Naive B cell (primary cell): ENCODE measurements around the gene FAHD2A. TPM values are rescaled to one million over a fixed set of nuclear protein-coding genes. Genes with fewer than 3 reads are reported as not detected.

Experiments
- ATAC-seq, 2 donors: fragments of 150-1000 bp; cut with Tn5 transposase; 2 replicates each; pipeline ENCODE4 v1.10.0; 2021; ENCODE audit warnings: low read depth in 2 of 2, mild to moderate bottlenecking in 2 of 2, moderate library complexity in 2 of 2
- DNase-seq: peaks from one replicate; pipeline ENCODE4 v3.0.0; 2022
- H3K27ac Mint-ChIP-seq, 6 donors: one replicate each; pipeline ENCODE4 v1.8.0; 2020 to 2022; ENCODE audit warnings: mild to moderate bottlenecking in 6 of 6, mixed read lengths in 6 of 6, moderate library complexity in 5 of 6, inconsistent platforms in 2 of 6
- H3K27me3 Mint-ChIP-seq, 3 donors: one replicate each; pipeline ENCODE4 v1.8.0; 2021 to 2022; ENCODE audit warnings: mixed read lengths in 3 of 3, mild to moderate bottlenecking in 1 of 3
- H3K36me3 Mint-ChIP-seq, 2 donors: one replicate each; pipeline ENCODE4 v1.8.0; 2020 to 2022; ENCODE audit warnings: mixed read lengths in 2 of 2, inconsistent platforms in 1 of 2, mild to moderate bottlenecking in 1 of 2
- H3K4me1 Mint-ChIP-seq, 3 donors: one replicate each; pipeline ENCODE4 v1.8.0; 2020 to 2022; ENCODE audit warnings: mixed read lengths in 3 of 3, inconsistent platforms in 1 of 3, mild to moderate bottlenecking in 1 of 3, moderate library complexity in 1 of 3
- H3K4me3 Mint-ChIP-seq, 8 donors: one replicate each; pipeline ENCODE4 v1.8.0; 2020 to 2022; ENCODE audit warnings: mild to moderate bottlenecking in 8 of 8, mixed read lengths in 8 of 8, moderate library complexity in 8 of 8, inconsistent platforms in 2 of 8
- H3K9me3 Mint-ChIP-seq, 7 donors: one replicate each; pipeline ENCODE4 v1.8.0; 2020 to 2022; ENCODE audit warnings: mixed read lengths in 7 of 7, mild to moderate bottlenecking in 5 of 7, inconsistent platforms in 2 of 7, moderate library complexity in 1 of 7
- polyA plus RNA-seq, 6 donors: library from polyadenylated mRNA; unstranded; fragments of 300-500 nt; fragmentation: Illumina TruSeq; gene quantifications; one replicate each; pipeline ENCODE4 v1.2.3, GENCODE V29; 2021; ENCODE audit warnings: low read depth in 6 of 6

Gene FAHD2A
- polyA plus RNA-seq, 6 donors from 2014 or later, result 6.7 to 29.3 (median 11.1) TPM

GRCh38 chr2:95380280-95380679, 22.2 kb upstream of the FAHD2A start:
- Mint-ChIP-seq H3K9me3 (no peaks in the 10 kb centered on the region), H3K36me3 (no peaks in the 10 kb centered on the region), H3K4me1 (peaks cover 0 to 4% (median 0%) of the 10 kb centered on the region in 3 donors), H3K4me3 (no peak overlapping the region), H3K27ac (peak overlapping the region in 1 of 6 donors; percentile 43), H3K27me3 (peaks cover 8 to 34% (median 22%) of the 10 kb centered on the region in 3 donors)
- DNase-seq (no peak), ATAC-seq (no peak)

GRCh38 chr2:95380731-95381130, 21.8 kb upstream of the FAHD2A start:
- no peak for ATAC-seq
- Mint-ChIP-seq H3K36me3 (no peaks in the 10 kb centered on the region), H3K4me1 (peaks cover 0 to 4% (median 0%) of the 10 kb centered on the region in 3 donors), H3K9me3 (no peaks in the 10 kb centered on the region), H3K27ac (no peak overlapping the region), H3K4me3 (no peak overlapping the region), H3K27me3 (peaks cover 8 to 34% (median 20%) of the 10 kb centered on the region in 3 donors)
- DNase-seq, result no peak

- peaks cover 0 to 4% (median 0%) of the 10 kb centered on the region in 3 donors for H3K4me1 Mint-ChIP-seq
- no peak for ATAC-seq
- peaks cover 10 to 33% (median 20%) of the 10 kb centered on the region in 3 donors for H3K27me3 Mint-ChIP-seq
- H3K4me3 Mint-ChIP-seq, result no peak overlapping the region
- no peaks in the 10 kb centered on the region for H3K36me3 Mint-ChIP-seq
- peak overlapping the region in 1 of 6 donors; percentile 80 for H3K27ac Mint-ChIP-seq
- no peak for DNase-seq
- H3K9me3 Mint-ChIP-seq, result no peaks in the 10 kb centered on the region
Observed at GRCh38 chr2:95381212-95382191, 21.0 kb upstream of the FAHD2A start.

GRCh38 chr2:95382192-95382591, 20.3 kb upstream of the FAHD2A start:
- H3K36me3 Mint-ChIP-seq, result no peaks in the 10 kb centered on the region
- peaks cover 8 to 26% (median 22%) of the 10 kb centered on the region in 3 donors for H3K27me3 Mint-ChIP-seq
- peaks cover 0 to 4% (median 0%) of the 10 kb centered on the region in 3 donors for H3K4me1 Mint-ChIP-seq
- no peak overlapping the region for H3K27ac Mint-ChIP-seq
- H3K9me3 Mint-ChIP-seq, result no peaks in the 10 kb centered on the region
- no peak overlapping the region for H3K4me3 Mint-ChIP-seq
- ATAC-seq (no peak), DNase-seq (no peak)

- peaks cover 8 to 33% (median 26%) of the 10 kb centered on the region in 3 donors for H3K27me3 Mint-ChIP-seq
- H3K4me3 Mint-ChIP-seq, result no peak overlapping the region
- ATAC-seq, result no peak
- H3K9me3 Mint-ChIP-seq, result no peaks in the 10 kb centered on the region
- no peak for DNase-seq
- peaks cover 0 to 4% (median 0%) of the 10 kb centered on the region in 3 donors for H3K4me1 Mint-ChIP-seq
- no peaks in the 10 kb centered on the region for H3K36me3 Mint-ChIP-seq
- no peak overlapping the region for H3K27ac Mint-ChIP-seq
Observed at GRCh38 chr2:95382686-95383634, 19.5 kb upstream of the FAHD2A start.

- peaks cover 0 to 4% (median 0%) of the 10 kb centered on the region in 3 donors for H3K4me1 Mint-ChIP-seq
- H3K27me3 Mint-ChIP-seq, result peaks cover 8 to 40% (median 31%) of the 10 kb centered on the region in 3 donors
- ATAC-seq, result no peak
- DNase-seq, result no peak
- no peak overlapping the region for H3K27ac Mint-ChIP-seq
- no peaks in the 10 kb centered on the region for H3K9me3 Mint-ChIP-seq
- no peaks in the 10 kb centered on the region for H3K36me3 Mint-ChIP-seq
- H3K4me3 Mint-ChIP-seq, result no peak overlapping the region
Observed at GRCh38 chr2:95383635-95384027, 18.9 kb upstream of the FAHD2A start.

GRCh38 chr2:95384854-95385569, 17.5 kb upstream of the FAHD2A start:
- H3K27ac Mint-ChIP-seq, result no peak overlapping the region
- no peaks in the 10 kb centered on the region for H3K36me3 Mint-ChIP-seq
- H3K4me1 Mint-ChIP-seq, result no peaks in the 10 kb centered on the region
- H3K4me3 Mint-ChIP-seq, result no peak overlapping the region
- H3K9me3 Mint-ChIP-seq, result no peaks in the 10 kb centered on the region
- DNase-seq (no peak), ATAC-seq (no peak)
- H3K27me3 Mint-ChIP-seq, result peaks cover 8 to 41% (median 35%) of the 10 kb centered on the region in 3 donors

GRCh38 chr2:95385570-95385984, 16.9 kb upstream of the FAHD2A start:
- H3K36me3 Mint-ChIP-seq, result no peaks in the 10 kb centered on the region
- no peaks in the 10 kb centered on the region for H3K9me3 Mint-ChIP-seq
- DNase-seq (no peak), ATAC-seq (no peak)
- H3K4me3 Mint-ChIP-seq, result no peak overlapping the region
- H3K4me1 Mint-ChIP-seq, result no peaks in the 10 kb centered on the region
- peaks cover 8 to 41% (median 31%) of the 10 kb centered on the region in 3 donors for H3K27me3 Mint-ChIP-seq
- H3K27ac Mint-ChIP-seq, result no peak overlapping the region

GRCh38 chr2:95386031-95386430, 16.5 kb upstream of the FAHD2A start:
- H3K27me3 Mint-ChIP-seq, result peaks cover 7 to 41% (median 31%) of the 10 kb centered on the region in 3 donors
- ATAC-seq (no peak), DNase-seq (no peak)
- no peak overlapping the region for H3K27ac Mint-ChIP-seq
- no peak overlapping the region for H3K4me3 Mint-ChIP-seq
- no peaks in the 10 kb centered on the region for H3K9me3 Mint-ChIP-seq
- H3K36me3 Mint-ChIP-seq, result no peaks in the 10 kb centered on the region
- no peaks in the 10 kb centered on the region for H3K4me1 Mint-ChIP-seq

GRCh38 chr2:95387358-95387757, 15.2 kb upstream of the FAHD2A start:
- Mint-ChIP-seq H3K27ac (no peak overlapping the region), H3K4me3 (no peak overlapping the region), H3K27me3 (peaks cover 4 to 30% (median 23%) of the 10 kb centered on the region in 3 donors), H3K9me3 (no peaks in the 10 kb centered on the region), H3K36me3 (no peaks in the 10 kb centered on the region), H3K4me1 (peaks cover 0 to 5% (median 0%) of the 10 kb centered on the region in 3 donors)
- ATAC-seq (no peak), DNase-seq (no peak)

- H3K36me3 Mint-ChIP-seq, result no peaks in the 10 kb centered on the region
- ATAC-seq (no peak), DNase-seq (no peak)
- H3K4me1 Mint-ChIP-seq, result peaks cover 0 to 5% (median 0%) of the 10 kb centered on the region in 3 donors
- no peak overlapping the region for H3K4me3 Mint-ChIP-seq
- peak overlapping the region in 1 of 6 donors; percentile 57 for H3K27ac Mint-ChIP-seq
- no peaks in the 10 kb centered on the region for H3K9me3 Mint-ChIP-seq
- H3K27me3 Mint-ChIP-seq, result peaks cover 4 to 30% (median 23%) of the 10 kb centered on the region in 3 donors
Observed at GRCh38 chr2:95388091-95388692, 14.3 kb upstream of the FAHD2A start.

GRCh38 chr2:95388856-95389244, 13.7 kb upstream of the FAHD2A start:
- Mint-ChIP-seq H3K4me1 (peaks cover 0 to 5% (median 0%) of the 10 kb centered on the region in 3 donors), H3K27me3 (peaks cover 4 to 30% (median 23%) of the 10 kb centered on the region in 3 donors), H3K9me3 (no peaks in the 10 kb centered on the region), H3K36me3 (no peaks in the 10 kb centered on the region), H3K27ac (no peak overlapping the region), H3K4me3 (no peak overlapping the region)
- DNase-seq, result no peak
- ATAC-seq, result no peak
